Neural cell (in vitro differentiated cells): ENCODE measurements around the gene DBNDD1.

Experiments
- EP300 ChIP-seq: fragments of 450-650 bp; conservative IDR thresholded peaks from 2 replicates; pipeline ENCODE4 v1.6.1; 2014; ENCODE audit warnings: antibody characterized with exemption, mild to moderate bottlenecking, moderate library complexity; ENCODE audit not compliant: poor library complexity, severe bottlenecking
- EZH2 ChIP-seq: fragments of 200-600, 300-800 bp; shearing (Covaris generic), sonication (generic); IDR thresholded peaks from 2 replicates; pipeline ENCODE4 v1.6.1; 2014; ENCODE audit warnings: antibody characterized with exemption, low read length, borderline replicate concordance, mild to moderate bottlenecking; ENCODE audit not compliant: insufficient read depth, poor library complexity, severe bottlenecking
- MXI1 ChIP-seq: fragments of 450-650 bp; conservative IDR thresholded peaks from 2 replicates; pipeline ENCODE4 v1.6.1; 2014; ENCODE audit warnings: antibody characterized with exemption, mild to moderate bottlenecking; ENCODE audit not compliant: poor library complexity, severe bottlenecking
- POLR2AphosphoS5 ChIP-seq: IDR thresholded peaks from 2 replicates; pipeline ENCODE4 v1.6.1; 2012
- RAD21 ChIP-seq: fragments of 450-650 bp; conservative IDR thresholded peaks from 2 replicates; pipeline ENCODE4 v1.6.1; 2014; ENCODE audit warnings: antibody characterized with exemption, mild to moderate bottlenecking, moderate library complexity
- REST ChIP-seq: IDR thresholded peaks from 2 replicates; pipeline ENCODE4 v1.6.1; 2012; ENCODE audit warnings: borderline replicate concordance
- SMC3 ChIP-seq: fragments of 450-650 bp; conservative IDR thresholded peaks from 2 replicates; pipeline ENCODE4 v1.6.1; 2014; ENCODE audit warnings: antibody characterized with exemption, mild to moderate bottlenecking, moderate library complexity; ENCODE audit not compliant: poor library complexity
- TF ChIP-seq, protein P1 (sequence below): fragments of 450-650 bp; IDR thresholded peaks from 2 replicates; pipeline ENCODE4 v1.5.1; 2014; ENCODE audit warnings: antibody characterized with exemption, mild to moderate bottlenecking, moderate library complexity; ENCODE audit not compliant: poor library complexity, severe bottlenecking

DNA sequence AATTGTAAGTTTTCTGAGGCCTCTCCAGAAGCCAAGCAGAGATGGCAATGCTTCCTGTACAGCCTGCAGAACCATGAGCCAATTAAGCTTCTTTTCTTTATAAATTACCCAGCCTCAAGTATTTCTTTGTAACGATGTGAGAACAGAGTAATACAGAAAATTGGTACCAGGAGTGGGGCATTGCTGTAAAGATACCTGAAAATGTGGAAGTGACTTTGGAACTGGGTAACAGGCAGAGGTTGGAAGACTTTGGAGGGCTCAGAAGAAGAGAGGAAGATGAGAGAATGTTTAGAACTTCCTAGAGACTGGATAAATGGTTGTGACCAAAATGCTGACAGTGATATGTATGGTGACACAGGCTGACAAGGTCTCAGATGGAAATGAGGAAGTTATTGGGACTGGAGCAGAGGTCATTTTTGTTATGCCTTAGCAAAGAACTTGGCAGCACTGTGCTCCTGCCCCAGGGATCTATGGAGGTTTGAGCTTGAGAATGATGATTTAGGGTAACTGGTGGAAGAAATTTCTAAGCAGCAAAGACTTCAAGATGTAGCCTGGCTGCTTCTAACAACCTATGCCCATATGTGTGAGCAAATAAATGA lies 34.7 kb upstream of the DBNDD1 start:
- TF ChIP-seq EZH2 (no peak), MXI1 (no peak), EP300 (no peak), POLR2AphosphoS5 (no peak), SMC3 (no peak), RAD21 (no peak), REST (no peak)
- TF ChIP-seq, protein P1, sequence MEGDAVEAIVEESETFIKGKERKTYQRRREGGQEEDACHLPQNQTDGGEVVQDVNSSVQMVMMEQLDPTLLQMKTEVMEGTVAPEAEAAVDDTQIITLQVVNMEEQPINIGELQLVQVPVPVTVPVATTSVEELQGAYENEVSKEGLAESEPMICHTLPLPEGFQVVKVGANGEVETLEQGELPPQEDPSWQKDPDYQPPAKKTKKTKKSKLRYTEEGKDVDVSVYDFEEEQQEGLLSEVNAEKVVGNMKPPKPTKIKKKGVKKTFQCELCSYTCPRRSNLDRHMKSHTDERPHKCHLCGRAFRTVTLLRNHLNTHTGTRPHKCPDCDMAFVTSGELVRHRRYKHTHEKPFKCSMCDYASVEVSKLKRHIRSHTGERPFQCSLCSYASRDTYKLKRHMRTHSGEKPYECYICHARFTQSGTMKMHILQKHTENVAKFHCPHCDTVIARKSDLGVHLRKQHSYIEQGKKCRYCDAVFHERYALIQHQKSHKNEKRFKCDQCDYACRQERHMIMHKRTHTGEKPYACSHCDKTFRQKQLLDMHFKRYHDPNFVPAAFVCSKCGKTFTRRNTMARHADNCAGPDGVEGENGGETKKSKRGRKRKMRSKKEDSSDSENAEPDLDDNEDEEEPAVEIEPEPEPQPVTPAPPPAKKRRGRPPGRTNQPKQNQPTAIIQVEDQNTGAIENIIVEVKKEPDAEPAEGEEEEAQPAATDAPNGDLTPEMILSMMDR: no peak
